RPMI7951 (cell line): ENCODE data around the gene BFSP2. TPM values are rescaled to one million over a fixed set of nuclear protein-coding genes. Genes with fewer than 3 reads are reported as not detected.
A peak's percentile ranks its signal among the peaks of the same experiment; 100 is the strongest.

Experiments
- DNase-seq: peaks from one replicate; pipeline ENCODE4 v3.0.0-alpha.2; 2012; ENCODE audit warnings: low read depth
- total RNA-seq: library from RNA; depleted of rRNA; stranded (reverse); fragments of >200 nt; shearing (Covaris generic); gene quantifications from 2 replicates; pipeline ENCODE4 v1.2.3, GENCODE V29; 2014; rRNA removed

Gene BFSP2, protein sequence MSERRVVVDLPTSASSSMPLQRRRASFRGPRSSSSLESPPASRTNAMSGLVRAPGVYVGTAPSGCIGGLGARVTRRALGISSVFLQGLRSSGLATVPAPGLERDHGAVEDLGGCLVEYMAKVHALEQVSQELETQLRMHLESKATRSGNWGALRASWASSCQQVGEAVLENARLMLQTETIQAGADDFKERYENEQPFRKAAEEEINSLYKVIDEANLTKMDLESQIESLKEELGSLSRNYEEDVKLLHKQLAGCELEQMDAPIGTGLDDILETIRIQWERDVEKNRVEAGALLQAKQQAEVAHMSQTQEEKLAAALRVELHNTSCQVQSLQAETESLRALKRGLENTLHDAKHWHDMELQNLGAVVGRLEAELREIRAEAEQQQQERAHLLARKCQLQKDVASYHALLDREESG
- total RNA-seq = not detected in 2 replicates

DNA sequence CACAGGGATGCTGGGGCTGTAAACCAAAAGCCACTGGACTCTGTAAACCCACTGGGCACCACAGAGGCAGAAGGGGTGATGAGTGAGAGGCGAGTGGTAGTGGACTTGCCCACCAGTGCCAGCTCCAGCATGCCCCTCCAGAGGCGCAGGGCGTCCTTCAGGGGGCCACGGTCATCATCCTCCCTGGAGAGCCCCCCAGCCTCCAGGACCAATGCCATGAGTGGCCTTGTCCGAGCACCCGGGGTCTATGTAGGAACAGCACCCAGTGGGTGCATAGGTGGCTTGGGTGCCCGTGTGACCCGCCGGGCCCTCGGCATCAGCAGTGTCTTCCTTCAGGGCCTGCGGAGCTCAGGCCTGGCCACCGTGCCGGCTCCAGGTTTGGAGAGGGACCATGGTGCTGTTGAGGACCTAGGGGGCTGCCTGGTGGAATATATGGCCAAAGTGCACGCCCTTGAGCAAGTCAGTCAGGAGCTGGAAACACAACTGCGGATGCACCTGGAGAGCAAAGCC, at the start of gene BFSP2:
TSS of gene BFSP2 (plus strand) at position 51 of the 510 bp plus-strand sequence. CDS start at position 79, 28 bp downstream.
- no peak for DNase-seq

DNA sequence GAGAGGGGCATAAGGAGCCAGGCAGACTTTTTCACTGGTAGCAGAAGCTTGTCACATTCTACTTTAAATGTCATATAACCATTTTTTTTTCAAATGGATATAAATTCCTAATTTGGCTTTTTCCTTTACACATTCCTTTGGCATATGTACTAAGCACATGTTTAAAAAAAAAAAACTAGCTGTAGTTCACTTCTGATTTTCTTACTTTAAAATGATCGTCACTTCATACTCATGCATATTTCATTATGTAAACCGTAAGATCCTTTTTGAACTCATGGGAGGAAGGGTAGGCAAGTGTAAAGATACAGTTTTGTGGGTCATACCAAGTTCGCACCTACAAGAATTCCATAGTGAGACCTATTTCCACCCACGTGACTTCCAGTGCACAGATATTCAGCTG, 45.1 kb upstream of the BFSP2 start:
- no peak for DNase-seq

DNA sequence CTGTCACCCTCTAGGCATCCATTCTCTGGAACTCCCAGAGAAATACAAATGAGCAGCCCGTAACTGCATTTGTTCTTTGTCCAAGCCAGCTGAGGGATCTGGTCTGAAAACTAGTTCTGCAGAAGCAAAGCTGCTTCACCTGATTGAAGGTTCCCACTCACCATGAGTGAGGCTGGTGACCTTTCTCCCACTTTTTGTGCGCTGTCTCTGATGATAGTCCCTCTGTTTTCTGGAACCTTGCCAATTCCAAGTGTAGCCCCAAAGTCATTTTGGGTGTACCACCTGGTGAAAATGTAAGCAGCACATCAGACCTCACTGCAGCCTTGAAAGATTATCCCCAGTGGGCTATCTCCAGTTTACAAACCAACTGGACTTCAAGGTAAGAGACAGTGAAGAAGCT, 39.4 kb upstream of the BFSP2 start:
- no peak for DNase-seq

DNA sequence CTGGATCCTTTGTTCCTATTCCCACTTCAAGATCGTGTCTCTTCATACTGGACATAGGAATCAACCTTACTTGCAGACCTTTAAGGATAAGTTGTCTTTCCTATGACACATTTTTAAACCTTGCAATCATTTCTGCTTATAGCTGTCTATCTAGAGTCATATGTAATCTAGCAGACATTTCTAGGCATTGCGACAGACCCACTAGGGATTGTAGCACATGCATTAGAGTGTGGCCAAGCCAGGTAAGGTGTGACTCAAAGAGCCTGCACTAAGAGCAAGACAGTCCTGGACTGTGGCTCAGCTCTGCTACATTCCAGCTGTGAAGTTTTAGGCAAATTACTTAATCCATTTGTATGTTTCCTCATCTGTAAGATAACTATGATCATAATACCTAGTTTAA, 38.8 kb upstream of the BFSP2 start:
- DNase-seq = no peak

DNA sequence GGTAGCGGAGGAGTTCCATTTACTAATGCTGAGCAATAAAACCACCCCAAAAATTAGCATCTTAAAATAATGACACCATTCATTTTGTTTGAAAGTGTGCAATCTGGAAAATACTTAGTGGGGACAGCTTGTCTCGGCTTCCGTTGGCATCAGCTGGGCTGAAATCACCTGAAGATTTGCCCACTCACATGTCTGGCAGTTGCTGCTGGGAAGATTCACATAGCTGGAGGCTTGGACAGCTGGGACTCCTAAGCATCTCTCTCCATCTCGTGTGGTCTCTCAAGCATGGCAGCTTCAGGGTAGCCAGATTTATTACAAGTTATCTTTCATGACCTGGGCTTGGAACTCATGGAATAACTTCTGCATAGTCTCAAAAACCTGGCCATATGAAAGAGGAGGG, 38.4 kb upstream of the BFSP2 start:
- DNase-seq = no peak

DNA sequence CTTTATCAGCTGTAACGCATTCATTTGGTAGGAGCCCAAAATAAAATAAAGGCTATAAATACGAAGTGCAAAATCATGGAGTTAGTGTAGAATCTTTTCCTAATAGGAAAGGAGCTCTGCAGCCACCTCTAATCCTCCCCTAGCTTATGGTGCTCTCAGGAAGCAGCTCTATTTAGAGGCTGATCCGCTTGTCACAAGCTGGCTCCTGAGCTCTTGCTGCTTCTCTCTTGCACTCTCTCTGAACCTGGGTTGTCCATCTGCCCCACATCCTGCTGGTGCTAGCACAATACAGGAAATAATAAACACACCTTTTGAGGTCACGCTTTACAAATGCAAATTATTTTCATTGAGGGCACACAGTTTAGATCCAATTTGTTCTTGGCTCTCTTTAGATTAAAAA, 37.3 kb upstream of the BFSP2 start:
- DNase-seq = no peak

DNA sequence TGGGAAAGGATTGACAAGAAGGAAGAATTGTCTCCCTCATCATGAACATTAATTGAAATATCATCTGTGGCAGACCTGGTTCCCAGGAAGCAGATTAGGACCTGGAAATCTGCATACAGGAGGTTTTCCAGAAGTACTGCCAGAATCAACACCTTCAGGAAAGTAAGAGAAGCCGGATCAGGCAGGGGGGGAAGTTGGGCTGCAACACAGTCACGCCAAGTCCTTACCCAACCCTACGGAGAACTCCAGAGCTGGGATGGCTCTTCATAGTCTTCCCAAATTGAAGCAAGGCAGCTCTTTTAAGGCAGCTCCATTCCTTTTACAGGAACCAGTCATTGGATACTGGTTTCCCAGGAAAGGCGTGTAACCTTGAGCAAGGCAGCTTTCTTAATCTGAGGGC, 35.2 kb upstream of the BFSP2 start:
- no peak for DNase-seq

DNA sequence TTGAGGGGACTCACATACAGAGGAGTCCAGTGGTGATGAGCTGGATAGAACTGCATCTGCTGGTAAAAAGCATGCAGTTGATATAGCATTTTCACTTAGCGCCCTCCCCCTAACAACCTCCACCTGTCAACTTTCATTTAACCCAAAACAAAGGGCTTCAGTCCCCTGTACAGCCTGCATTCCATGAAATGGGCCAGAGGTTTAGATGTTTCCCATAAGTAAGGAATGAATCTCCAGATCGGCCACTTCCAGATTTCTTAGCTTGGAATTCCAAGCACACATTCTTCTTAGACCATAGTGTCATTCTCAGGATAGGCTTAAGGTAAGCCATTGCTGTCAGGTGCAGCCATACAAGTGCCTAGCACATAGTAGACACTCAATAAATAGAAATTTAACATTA, 32.9 kb upstream of the BFSP2 start:
- no peak for DNase-seq

DNA sequence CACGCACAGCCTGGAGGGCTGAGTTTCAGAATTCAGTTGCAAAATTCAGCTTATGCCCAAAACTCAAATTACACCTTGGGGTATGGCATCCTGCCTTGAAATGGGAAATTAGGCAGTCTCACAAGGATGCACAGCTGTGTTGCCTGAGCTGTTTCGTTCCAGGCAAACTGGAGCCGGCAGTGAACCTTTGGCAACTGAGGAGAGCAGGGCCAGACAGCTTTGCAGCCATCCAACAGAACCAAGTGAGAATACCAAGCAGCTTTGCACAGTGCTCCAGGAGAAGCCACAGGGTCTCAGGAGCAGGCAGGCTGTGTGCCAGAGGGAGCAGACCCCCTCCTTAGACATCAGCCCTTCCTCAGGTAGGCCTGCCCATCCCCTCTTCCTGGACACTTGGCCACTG, 32.5 kb upstream of the BFSP2 start:
- no peak for DNase-seq

DNA sequence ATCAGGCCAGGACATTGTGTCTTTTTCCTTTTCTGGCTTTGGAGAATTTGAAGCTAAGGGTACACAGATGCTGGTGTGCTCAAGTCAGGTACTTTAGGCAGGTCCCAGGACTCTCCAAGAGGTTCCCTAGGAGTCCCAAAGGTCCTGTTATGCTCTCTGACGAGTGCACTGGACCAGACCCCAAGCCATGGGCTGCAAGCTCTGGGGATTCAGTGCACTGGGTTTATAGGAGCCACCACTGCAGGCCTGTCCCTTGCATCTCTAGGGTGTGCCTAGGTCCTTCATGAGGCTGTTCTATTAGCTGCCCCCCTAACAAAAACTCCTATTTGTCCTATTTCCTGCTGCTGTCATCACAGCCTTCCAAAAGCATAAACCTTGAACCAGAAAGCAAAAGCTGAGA, 31.9 kb upstream of the BFSP2 start:
- DNase-seq = no peak

DNA sequence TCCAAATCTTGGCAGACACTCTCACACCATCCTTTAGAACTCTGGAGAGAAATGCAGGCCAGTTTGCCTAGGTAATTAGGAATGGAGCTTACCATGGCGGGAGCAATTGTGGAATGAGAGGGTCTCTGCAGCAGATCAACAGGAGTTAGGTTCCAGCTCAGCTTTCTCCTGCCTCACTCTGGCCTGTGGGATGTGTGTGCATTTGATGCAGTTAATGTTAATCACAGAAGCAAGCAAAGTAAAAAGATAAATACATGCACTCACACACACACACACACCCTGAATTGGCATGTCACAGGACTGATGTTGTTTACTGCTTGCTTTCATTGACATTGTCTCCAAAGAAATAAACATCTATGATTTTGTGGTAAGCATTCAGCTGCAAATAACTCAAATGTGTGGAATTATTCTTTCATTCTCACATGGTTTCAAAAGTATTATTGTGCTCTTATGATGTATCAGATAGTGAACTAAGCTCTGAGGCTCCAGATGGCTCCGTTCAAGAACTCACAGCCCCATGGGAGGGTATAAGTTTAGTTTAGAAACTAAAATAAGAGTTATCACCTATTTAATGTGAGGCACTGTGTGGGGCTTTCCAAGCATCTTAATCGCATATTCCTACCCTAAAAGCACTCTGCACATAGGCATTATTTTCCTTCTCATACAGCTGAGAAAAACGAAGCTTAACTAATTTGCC, 31.3 kb upstream of the BFSP2 start:
- no peak for DNase-seq

DNA sequence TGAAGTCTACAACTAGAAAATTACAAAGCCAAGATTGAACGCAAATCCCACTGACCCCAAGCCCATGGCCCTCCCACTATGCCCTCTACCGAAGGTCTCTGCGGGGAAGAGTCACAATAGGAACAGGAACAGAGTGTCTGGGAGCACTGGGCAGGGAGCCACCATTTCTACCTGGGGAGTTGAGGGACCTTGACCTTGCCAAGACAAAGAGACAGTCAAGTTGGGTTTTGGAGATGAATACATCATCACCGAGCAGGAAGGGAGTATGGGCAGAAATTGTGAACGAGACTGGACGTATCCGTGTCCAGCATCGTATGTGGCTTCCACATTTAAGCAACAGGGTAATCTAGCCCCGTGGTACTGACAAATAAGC, 30.8 kb upstream of the BFSP2 start:
- no peak for DNase-seq

DNA sequence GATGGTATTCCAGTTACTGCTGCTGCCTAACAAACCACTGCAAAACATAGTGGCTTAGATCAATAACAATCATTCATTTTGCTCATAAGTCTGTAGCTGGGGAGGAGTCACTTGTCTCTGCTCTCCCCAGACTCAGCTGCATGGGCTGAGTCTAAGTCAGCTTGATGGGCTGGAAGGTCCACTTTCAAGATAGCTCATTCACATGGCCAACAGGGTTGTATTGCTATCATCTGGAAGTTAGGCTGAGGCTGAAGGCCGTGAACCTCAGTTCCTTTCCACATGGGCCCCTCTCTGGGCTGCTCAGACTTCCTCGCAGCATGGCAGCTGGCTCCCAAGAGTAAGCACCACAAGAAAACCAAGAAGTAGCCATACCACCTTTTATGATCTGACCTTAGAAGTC, 28.7 kb upstream of the BFSP2 start:
- DNase-seq = no peak

DNA sequence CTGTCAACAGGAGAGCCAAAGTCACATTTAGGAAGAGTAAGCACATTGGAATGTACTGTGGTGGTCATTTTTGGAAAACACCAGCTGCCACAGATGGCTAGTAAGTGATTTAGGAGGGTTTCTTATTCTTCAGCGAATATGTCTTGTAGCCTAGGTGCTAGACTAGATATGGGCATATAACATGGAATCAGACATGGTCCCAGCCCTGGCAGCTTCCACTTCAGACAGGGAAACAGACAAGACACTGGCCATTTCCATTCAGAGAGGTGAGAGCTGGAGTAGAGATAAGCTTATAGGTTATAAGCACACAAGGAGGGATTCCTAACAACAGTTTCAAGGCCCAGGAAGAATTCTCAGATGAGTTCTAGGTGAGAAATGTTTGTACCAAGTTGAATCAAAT, 28.2 kb upstream of the BFSP2 start:
- no peak for DNase-seq

DNA sequence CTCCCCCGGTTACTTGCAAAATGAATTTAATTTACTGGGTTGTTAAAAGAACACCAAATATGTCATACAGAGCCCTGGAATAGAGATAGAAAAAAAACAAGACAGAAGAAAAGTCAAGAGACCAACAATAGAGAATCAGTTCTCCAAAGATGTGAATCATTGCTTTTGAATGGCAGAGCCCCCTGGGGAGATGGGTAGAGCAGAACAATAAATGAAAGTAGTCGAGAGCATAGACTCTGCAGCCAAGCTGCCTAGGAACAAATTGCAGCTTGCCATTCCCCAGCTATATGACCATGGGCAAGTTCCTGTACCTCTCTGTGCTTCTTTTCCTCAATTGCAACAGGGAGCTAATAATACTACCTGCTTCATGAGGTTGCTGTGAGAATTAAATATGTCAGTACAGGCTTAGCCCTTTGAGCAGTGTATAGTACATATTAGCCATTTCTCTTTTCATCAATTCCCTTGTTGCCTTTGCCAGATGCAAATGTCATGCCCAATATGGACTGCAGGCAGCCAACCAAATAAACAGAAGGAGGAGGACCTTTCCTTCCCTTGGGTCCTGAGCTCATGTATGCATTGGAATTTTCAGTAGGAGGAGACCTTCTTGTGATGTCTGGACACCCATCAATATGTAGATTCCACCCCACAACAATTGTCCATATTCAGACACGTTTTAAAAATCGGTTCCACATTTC, 25.0 kb upstream of the BFSP2 start:
- DNase-seq = no peak

DNA sequence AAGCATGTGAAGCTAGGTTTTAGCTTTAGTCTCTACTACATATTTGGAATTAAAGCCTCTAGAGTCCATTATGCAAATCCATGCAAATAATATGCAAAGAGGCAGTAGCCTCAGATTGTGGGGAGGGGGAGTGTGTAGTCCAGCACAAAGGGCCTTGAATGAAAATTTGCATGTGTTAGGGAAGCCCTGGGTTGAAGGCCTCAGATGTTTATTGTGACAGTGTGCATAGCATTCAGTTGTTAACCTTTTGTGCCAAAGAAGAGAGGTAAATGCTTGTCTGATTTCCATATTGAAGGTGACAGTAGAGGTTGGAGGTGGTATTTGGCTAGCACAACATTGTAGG, 24.5 kb upstream of the BFSP2 start:
- no peak for DNase-seq

DNA sequence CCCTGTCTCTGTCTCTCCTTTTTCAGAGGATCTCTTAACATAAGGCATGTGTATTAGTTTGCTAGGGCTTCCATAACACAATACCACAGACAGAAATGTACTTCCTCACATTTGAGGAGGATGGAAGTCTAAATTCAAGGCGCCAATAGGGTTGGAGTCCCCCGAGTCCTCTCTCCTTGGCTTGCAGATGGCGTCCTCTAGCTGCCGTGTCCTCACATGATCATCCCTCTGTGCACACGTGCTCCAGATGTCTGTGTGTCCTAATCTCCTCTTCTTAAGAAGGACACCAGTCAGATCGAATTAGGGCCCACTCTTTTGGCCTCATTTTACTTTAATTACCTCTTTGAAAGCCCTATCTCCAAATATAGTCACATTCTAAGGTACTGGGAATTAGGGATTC, 23.0 kb upstream of the BFSP2 start:
- no peak for DNase-seq

DNA sequence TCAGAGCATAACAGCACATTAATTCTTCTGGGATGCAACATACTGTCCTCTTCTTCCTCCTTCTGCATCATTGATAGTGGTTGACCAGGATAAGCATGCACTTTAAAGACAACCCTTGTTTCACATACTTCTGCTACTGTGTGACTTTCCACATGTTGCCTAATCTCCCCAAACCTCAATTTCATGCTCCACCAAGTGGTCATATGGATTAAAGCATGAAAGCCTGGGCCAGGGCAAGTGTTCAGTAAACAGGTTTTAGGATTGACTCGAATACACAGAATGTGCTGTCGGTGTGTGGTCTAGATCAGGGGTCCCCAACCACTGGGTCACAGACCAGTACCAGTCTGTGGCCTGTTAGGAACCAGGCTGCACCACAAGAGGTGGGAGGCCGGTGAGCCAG, 22.5 kb upstream of the BFSP2 start:
- DNase-seq = peak; percentile 21

DNA sequence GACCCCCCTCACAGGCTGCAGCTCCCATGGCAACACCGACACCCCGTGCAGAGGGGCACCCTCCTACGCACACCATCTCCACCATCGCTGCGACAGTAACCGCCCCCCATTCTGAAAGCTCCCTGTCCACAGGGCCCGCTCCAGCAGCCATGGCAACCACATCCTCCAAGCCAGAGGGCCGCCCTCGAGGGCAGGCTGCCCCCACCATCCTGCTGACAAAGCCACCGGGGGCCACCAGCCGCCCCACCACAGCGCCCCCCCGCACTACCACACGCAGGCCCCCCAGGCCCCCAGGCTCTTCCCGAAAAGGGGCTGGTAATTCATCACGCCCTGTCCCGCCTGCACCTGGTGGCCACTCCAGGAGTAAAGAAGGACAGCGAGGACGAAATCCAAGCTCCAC, 19.9 kb upstream of the BFSP2 start:
- DNase-seq = no peak

DNA sequence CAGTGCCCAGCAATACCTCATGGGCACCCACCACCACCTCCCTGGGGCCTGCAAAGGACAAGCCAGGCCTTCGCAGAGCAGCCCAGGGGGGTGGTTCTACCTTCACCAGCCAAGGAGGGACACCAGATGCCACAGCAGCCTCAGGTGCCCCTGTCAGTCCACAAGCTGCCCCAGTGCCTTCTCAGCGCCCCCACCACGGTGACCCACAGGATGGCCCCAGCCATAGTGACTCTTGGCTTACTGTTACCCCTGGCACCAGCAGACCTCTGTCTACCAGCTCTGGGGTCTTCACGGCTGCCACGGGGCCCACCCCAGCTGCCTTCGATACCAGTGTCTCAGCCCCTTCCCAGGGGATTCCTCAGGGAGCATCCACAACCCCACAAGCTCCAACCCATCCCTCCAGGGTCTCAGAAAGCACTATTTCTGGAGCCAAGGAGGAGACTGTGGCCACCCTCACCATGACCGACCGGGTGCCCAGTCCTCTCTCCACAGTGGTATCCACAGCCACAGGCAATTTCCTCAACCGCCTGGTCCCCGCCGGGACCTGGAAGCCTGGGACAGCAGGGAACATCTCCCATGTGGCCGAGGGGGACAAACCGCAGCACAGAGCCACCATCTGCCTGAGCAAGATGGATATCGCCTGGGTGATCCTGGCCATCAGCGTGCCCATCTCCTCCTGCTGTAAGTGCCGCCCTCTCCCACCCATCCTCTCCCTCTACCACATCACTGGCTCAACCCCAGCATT, 19.2 kb upstream of the BFSP2 start:
- DNase-seq = no peak

DNA sequence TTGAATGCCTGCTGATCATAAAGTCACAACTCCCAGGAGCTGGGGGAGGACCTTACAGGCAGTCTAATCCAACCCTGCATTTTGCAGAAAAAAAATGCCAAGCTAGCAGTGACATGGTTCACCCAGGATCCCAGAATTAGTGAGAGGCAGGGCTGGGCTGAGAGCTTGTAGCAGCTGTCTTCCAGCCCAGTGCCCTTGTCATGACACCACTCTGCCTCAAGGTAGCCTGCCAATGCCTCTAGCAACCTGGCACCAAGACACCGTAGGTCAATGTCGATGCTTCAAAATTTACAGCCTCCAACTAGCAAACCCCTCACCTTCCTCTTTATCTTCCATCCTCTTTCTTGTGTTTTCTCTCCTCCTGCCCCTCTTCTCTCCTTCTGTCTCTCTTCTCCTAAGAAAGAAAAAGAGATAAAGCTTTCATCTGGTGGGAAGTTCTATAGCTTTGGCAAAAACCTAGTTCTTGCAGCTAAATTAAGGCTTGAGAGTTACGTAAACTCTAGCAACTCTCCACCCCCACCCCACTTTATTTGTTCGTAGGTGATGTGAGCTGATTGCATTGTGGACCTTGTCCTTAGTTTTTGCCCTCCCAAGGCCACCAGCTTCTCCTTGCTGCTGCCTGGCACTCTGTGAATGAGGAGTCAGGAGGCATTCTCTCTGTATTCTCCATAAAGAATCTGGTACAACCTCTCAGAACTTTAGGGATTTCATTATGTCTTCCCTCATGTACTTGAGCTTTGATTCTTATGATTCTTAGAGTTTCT, 18.3 kb upstream of the BFSP2 start:
- DNase-seq = no peak
